Measurements from ENCODE around the gene USP44. TPM values are rescaled to one million over a fixed set of nuclear protein-coding genes. Genes with fewer than 3 reads are reported as not detected.

Gene USP44
- 10.0 and 11.8 TPM in 2 replicates for total RNA-seq

GRCh38 chr12:95551305-95551704 lies at the start of gene USP44:
Gene USP44 (minus strand): TSS chr12:95551476. CDS start chr12:95534256, 17,220 bp downstream.

DNA sequence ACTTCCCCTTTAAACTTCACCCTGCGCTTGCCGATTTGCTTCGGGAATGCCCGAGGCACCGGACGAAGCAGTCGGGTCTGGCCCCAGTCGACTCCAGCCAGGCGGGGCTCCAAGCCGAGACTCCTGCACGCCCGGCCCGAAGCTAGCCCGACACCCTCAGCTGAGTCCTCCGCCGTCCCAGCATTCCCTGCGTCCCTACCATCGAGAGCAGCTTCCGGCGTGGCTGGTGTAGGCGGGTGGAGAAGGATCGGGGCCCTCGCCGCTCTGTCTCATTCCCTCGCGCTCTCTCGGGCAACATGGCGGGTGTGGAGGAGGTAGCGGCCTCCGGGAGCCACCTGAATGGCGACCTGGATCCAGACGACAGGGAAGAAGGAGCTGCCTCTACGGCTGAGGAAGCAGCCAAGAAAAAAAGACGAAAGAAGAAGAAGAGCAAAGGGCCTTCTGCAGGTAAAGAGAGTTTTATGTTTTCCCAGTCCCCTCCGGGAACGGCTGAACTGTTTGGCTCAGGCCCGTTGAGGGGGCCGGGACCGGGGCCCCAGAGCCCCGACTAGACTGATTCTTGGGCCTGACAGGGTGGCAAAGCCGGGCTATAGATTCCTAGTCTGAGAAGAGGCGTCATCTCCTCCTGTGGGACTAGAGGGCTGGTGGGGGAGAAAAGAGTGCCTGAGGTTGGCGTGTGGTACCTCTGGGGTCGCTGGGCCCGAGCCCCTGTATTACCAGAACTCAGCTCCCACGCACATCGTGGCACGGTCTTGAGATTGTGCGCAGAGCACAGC lies 77.2 kb downstream of the USP44 start, which contains the start of gene METAP2:
Gene METAP2 (plus strand): TSS at position 269 of the 776 bp plus-strand sequence. CDS start 28 bp downstream, at position 297.

Other genes starting within 250 kb of the USP44 start
- 87.6 and 110 TPM in 2 replicates for gene METAP2, start 77.3 kb downstream of the USP44 start, total RNA-seq
- 14.7 and 48.6 TPM in 2 replicates for gene NTN4, start 239.3 kb upstream of the USP44 start, total RNA-seq